ENCODE data around the gene MPEG1.
A peak's percentile ranks its signal among the peaks of the same experiment; 100 is the strongest.

Gene MPEG1

DNA sequence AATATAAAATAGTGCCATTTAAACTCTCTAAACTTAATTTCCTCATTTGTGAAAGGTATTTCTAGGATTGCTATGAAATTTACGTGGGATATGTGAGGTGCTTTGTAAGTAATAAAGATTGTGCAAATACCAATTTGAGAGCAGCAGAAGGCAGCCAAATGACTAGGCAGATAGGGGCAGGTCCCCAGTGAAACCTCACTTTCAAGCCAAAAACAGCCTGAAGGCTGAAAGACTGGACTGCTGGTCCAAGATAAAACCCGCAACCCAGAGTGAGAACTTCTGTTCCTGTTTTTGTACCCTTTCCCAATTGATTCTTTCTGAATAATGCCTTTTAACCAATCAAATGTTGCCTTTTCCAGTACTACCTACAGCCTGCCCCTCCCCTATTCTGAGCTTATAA, 33.6 kb downstream of the MPEG1 start:
- Histone ChIP-seq H3K4me1 (ENCODE audit: control insufficient read depth, insufficient read depth, low read length) (peaks cover 19% of the 10 kb centered on the region), H3K36me3 (ENCODE audit: control insufficient read depth, insufficient read depth, low read length) (peaks cover 17% of the 10 kb centered on the region; the same call in 1 of the 2 replicates), H3K9ac (ENCODE audit: low read length) (no peak overlapping the region), H3K27ac (ENCODE audit: low read depth, low read length) (no peak overlapping the region), H3K4me3 (ENCODE audit: low read depth, low read length) (no peak overlapping the region), H3K27me3 (ENCODE audit: control insufficient read depth, insufficient read depth, low read length) (no peaks in the 10 kb centered on the region), H3K9me3 (ENCODE audit: control insufficient read depth, insufficient read depth, low read depth, low read length) (no peaks in the 10 kb centered on the region)

- no peaks in the 10 kb centered on the region for H3K27me3 ChIP-seq (ENCODE audit: control insufficient read depth, insufficient read depth, low read length)
- no peak overlapping the region for H3K4me3 ChIP-seq (ENCODE audit: low read depth, low read length)
- H3K4me1 ChIP-seq (ENCODE audit: control insufficient read depth, insufficient read depth, low read length), result peaks cover 23% of the 10 kb centered on the region
- peaks cover 11% of the 10 kb centered on the region; the same call in 1 of the 2 replicates for H3K36me3 ChIP-seq (ENCODE audit: control insufficient read depth, insufficient read depth, low read length)
- H3K9ac ChIP-seq (ENCODE audit: low read length), result no peak overlapping the region
- no peak overlapping the region for H3K27ac ChIP-seq (ENCODE audit: low read depth, low read length)
- no peaks in the 10 kb centered on the region for H3K9me3 ChIP-seq (ENCODE audit: control insufficient read depth, insufficient read depth, low read depth, low read length)
Measured at GRCh38 chr11:59178402-59178801, 34.3 kb downstream of the MPEG1 start.

GRCh38 chr11:59176330-59176729, 36.4 kb downstream of the MPEG1 start:
- Histone ChIP-seq H3K36me3 (ENCODE audit: control insufficient read depth, insufficient read depth, low read length) (no peaks in the 10 kb centered on the region), H3K9me3 (ENCODE audit: control insufficient read depth, insufficient read depth, low read depth, low read length) (no peaks in the 10 kb centered on the region), H3K4me1 (ENCODE audit: control insufficient read depth, insufficient read depth, low read length) (peaks cover 28% of the 10 kb centered on the region), H3K9ac (ENCODE audit: low read length) (no peak overlapping the region), H3K27ac (ENCODE audit: low read depth, low read length) (no peak overlapping the region), H3K27me3 (ENCODE audit: control insufficient read depth, insufficient read depth, low read length) (peaks cover 9% of the 10 kb centered on the region), H3K4me3 (ENCODE audit: low read depth, low read length) (no peak overlapping the region)

GRCh38 chr11:59175091-59175501, 37.6 kb downstream of the MPEG1 start:
- Histone ChIP-seq H3K9ac (ENCODE audit: low read length) (no peak overlapping the region), H3K36me3 (ENCODE audit: control insufficient read depth, insufficient read depth, low read length) (no peaks in the 10 kb centered on the region), H3K4me1 (ENCODE audit: control insufficient read depth, insufficient read depth, low read length) (peaks cover 28% of the 10 kb centered on the region), H3K4me3 (ENCODE audit: low read depth, low read length) (no peak overlapping the region), H3K27me3 (ENCODE audit: control insufficient read depth, insufficient read depth, low read length) (peaks cover 9% of the 10 kb centered on the region), H3K27ac (ENCODE audit: low read depth, low read length) (no peak overlapping the region), H3K9me3 (ENCODE audit: control insufficient read depth, insufficient read depth, low read depth, low read length) (no peaks in the 10 kb centered on the region)

- H3K27ac ChIP-seq (ENCODE audit: low read depth, low read length), result no peak overlapping the region
- no peaks in the 10 kb centered on the region for H3K9me3 ChIP-seq (ENCODE audit: control insufficient read depth, insufficient read depth, low read depth, low read length)
- peaks cover 9% of the 10 kb centered on the region for H3K27me3 ChIP-seq (ENCODE audit: control insufficient read depth, insufficient read depth, low read length)
- peak overlapping the region; percentile 96; the same call in 1 of the 2 replicates for H3K4me3 ChIP-seq (ENCODE audit: low read depth, low read length)
- no peaks in the 10 kb centered on the region for H3K36me3 ChIP-seq (ENCODE audit: control insufficient read depth, insufficient read depth, low read length)
- H3K9ac ChIP-seq (ENCODE audit: low read length), result peak overlapping the region; percentile 23
- peaks cover 28% of the 10 kb centered on the region for H3K4me1 ChIP-seq (ENCODE audit: control insufficient read depth, insufficient read depth, low read length)
Measured at GRCh38 chr11:59174664-59175033, 38.1 kb downstream of the MPEG1 start.

- no peaks in the 10 kb centered on the region for H3K9me3 ChIP-seq (ENCODE audit: control insufficient read depth, insufficient read depth, low read depth, low read length)
- H3K4me1 ChIP-seq (ENCODE audit: control insufficient read depth, insufficient read depth, low read length), result peaks cover 28% of the 10 kb centered on the region
- peak overlapping the region; percentile 23 for H3K9ac ChIP-seq (ENCODE audit: low read length)
- peaks cover 9% of the 10 kb centered on the region for H3K27me3 ChIP-seq (ENCODE audit: control insufficient read depth, insufficient read depth, low read length)
- H3K36me3 ChIP-seq (ENCODE audit: control insufficient read depth, insufficient read depth, low read length), result no peaks in the 10 kb centered on the region
- peak overlapping the region; percentile 96 for H3K4me3 ChIP-seq (ENCODE audit: low read depth, low read length)
- H3K27ac ChIP-seq (ENCODE audit: low read depth, low read length), result no peak overlapping the region
Measured at GRCh38 chr11:59173964-59174663, 38.6 kb downstream of the MPEG1 start.

DNA sequence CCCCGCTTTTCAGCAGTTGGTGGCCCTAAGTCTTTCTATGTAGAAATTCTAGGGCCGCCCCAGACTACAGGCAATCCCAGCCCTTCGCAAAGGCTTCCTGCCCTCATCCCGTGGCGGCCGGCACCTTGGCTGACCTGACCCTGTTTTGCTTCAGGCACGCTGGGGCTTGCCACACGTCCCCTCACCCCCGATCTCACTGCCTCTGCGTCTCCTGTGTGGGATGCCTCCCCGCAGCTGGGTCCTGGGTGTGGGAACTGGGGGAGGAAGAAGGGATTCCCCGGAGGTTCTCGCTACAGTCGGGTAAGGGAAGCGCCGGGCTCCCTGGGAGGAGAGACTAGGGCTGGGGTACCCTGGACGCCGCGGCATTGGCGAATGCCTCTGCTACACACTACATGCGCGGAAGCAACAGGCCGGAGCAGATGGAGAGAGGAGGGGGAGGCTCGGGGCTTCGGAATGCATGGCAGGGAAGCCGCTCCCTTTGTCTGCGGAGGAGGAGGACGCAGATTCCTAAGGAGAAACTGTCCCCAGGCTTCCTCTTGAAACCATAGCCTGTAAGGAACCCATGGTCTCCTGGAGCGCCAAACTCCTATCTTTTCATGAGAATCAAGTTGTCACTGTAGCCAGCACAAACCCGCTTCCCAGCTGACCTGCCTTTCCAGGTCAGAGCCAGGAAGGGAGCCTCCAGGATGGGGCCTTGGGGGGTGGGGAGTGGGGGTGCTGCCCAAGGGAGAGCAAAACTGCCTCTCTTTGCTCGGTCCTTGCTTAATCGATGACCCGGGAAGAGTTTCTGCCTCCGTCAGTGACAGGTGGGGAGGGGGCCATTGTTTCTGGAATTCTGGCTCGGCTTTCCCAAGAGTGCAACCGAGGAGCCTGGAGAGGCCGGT, 39.4 kb downstream of the MPEG1 start:
- Histone ChIP-seq H3K4me1 (ENCODE audit: control insufficient read depth, insufficient read depth, low read length) (peaks cover 28% of the 10 kb centered on the region), H3K4me3 (ENCODE audit: low read depth, low read length) (peak overlapping the region; percentile 96), H3K27ac (ENCODE audit: low read depth, low read length) (no peak overlapping the region), H3K9ac (ENCODE audit: low read length) (peak overlapping the region; percentile 80), H3K9me3 (ENCODE audit: control insufficient read depth, insufficient read depth, low read depth, low read length) (no peaks in the 10 kb centered on the region), H3K27me3 (ENCODE audit: control insufficient read depth, insufficient read depth, low read length) (peaks cover 9% of the 10 kb centered on the region), H3K36me3 (ENCODE audit: control insufficient read depth, insufficient read depth, low read length) (no peaks in the 10 kb centered on the region)

GRCh38 chr11:59172345-59173079, 40.2 kb downstream of the MPEG1 start:
- Histone ChIP-seq H3K27ac (ENCODE audit: low read depth, low read length) (no peak overlapping the region), H3K4me3 (ENCODE audit: low read depth, low read length) (peak overlapping the region; percentile 96), H3K36me3 (ENCODE audit: control insufficient read depth, insufficient read depth, low read length) (no peaks in the 10 kb centered on the region), H3K4me1 (ENCODE audit: control insufficient read depth, insufficient read depth, low read length) (peaks cover 28% of the 10 kb centered on the region), H3K9me3 (ENCODE audit: control insufficient read depth, insufficient read depth, low read depth, low read length) (no peaks in the 10 kb centered on the region), H3K9ac (ENCODE audit: low read length) (peak overlapping the region; percentile 80), H3K27me3 (ENCODE audit: control insufficient read depth, insufficient read depth, low read length) (peaks cover 9% of the 10 kb centered on the region)

GRCh38 chr11:59171508-59172322, 41.0 kb downstream of the MPEG1 start, which contains the start of gene DTX4:
Gene DTX4 (plus strand): TSS chr11:59172132. CDS start chr11:59172596, 464 bp downstream.
- H3K27me3 ChIP-seq (ENCODE audit: control insufficient read depth, insufficient read depth, low read length), result peaks cover 9% of the 10 kb centered on the region
- peak within 1 kb of the TSS; percentile 96 for H3K4me3 ChIP-seq (ENCODE audit: low read depth, low read length)
- H3K4me1 ChIP-seq (ENCODE audit: control insufficient read depth, insufficient read depth, low read length), result peaks cover 22% of the 10 kb centered on the region
- peak within 1 kb of the TSS; percentile 85 for H3K9ac ChIP-seq (ENCODE audit: low read length)
- H3K36me3 ChIP-seq (ENCODE audit: control insufficient read depth, insufficient read depth, low read length), result no peaks in the 10 kb centered on the region
- H3K9me3 ChIP-seq (ENCODE audit: control insufficient read depth, insufficient read depth, low read depth, low read length), result no peaks in the 10 kb centered on the region
- H3K27ac ChIP-seq (ENCODE audit: low read depth, low read length), result peak within 1 kb of the TSS; percentile 75

DNA sequence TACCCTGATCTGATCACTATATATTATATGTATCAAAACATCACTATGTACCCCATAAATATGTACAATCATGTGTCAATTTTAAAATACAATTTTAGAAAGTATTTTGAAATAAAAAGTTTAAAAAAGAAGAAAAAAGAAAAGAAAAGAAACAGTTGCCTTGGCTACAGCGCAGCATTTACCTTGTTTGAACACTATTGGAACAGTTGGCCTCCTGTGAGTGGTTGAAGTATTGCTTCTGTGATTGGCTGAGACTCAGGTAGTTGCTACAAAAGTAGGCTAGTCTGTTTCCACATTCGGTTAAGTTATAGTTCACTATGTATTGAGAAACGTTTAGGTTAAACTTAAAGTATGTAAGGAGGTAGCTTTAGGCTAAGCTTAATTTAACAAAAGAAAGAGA, 48.7 kb downstream of the MPEG1 start:
- H3K9me3 ChIP-seq (ENCODE audit: control insufficient read depth, insufficient read depth, low read depth, low read length), result no peaks in the 10 kb centered on the region
- no peaks in the 10 kb centered on the region for H3K36me3 ChIP-seq (ENCODE audit: control insufficient read depth, insufficient read depth, low read length)
- no peak overlapping the region for H3K4me3 ChIP-seq (ENCODE audit: low read depth, low read length)
- no peaks in the 10 kb centered on the region for H3K4me1 ChIP-seq (ENCODE audit: control insufficient read depth, insufficient read depth, low read length)
- no peak overlapping the region for H3K27ac ChIP-seq (ENCODE audit: low read depth, low read length)
- H3K27me3 ChIP-seq (ENCODE audit: control insufficient read depth, insufficient read depth, low read length), result no peaks in the 10 kb centered on the region
- H3K9ac ChIP-seq (ENCODE audit: low read length), result no peak overlapping the region

Data from HUES6 (cell line).